WTC11 (cell line): Measurements from ENCODE around the gene PPIC. TPM values are rescaled to one million over a fixed set of nuclear protein-coding genes. Genes with fewer than 3 reads are reported as not detected.

Source experiments
- ATAC-seq: fragments of 200-7000 bp; cut with Tn5 transposase; 2 replicates; pipeline ENCODE4 v1.10.0; 2021; ENCODE audit warnings: mild to moderate bottlenecking, moderate library complexity
- CTCF ChIA-PET: fragments of 300-600 bp; sonication (Branson Sonifier 250); formaldehyde crosslinking; loops from one replicate; lab custom pipeline; 2021; ENCODE audit warnings: antibody characterized with exemption; lab: Charles Lee
- POLR2A ChIA-PET: fragments of 350-600 bp; sonication (Branson Sonifier 250); formaldehyde crosslinking; loops from one replicate; lab custom pipeline; 2021; ENCODE audit warnings: antibody characterized with exemption; lab: Charles Lee
- DNase-seq: peaks from one replicate; pipeline ENCODE4 v3.0.0; 2021; ENCODE audit warnings: low spot score
- H3K27ac Mint-ChIP-seq: 2 replicates; pipeline ENCODE4 v1.8.0; 2021; ENCODE audit warnings: mixed read lengths
- H3K27me3 Mint-ChIP-seq: 2 replicates; pipeline ENCODE4 v1.8.0; 2021; ENCODE audit warnings: low read depth, mild to moderate bottlenecking, moderate library complexity, mixed read lengths
- H3K36me3 Mint-ChIP-seq: 2 replicates; pipeline ENCODE4 v1.8.0; 2021; ENCODE audit warnings: mixed read lengths
- H3K4me1 Mint-ChIP-seq: 2 replicates; pipeline ENCODE4 v1.8.0; 2022; ENCODE audit warnings: mixed read lengths
- H3K4me3 Mint-ChIP-seq: 2 replicates; pipeline ENCODE4 v1.8.0; 2021; ENCODE audit warnings: mild to moderate bottlenecking, moderate library complexity, mixed read lengths
- H3K9me3 Mint-ChIP-seq: 2 replicates; pipeline ENCODE4 v1.8.0; 2021; ENCODE audit warnings: mixed read lengths
- AR ChIP-seq: fragments of 250-450 bp; sonication (Bioruptor Pico); IDR thresholded peaks from 2 replicates; pipeline ENCODE4 v1.9.0; 2021; ENCODE audit warnings: mild to moderate bottlenecking
- ARID4B ChIP-seq: sonication (generic); formaldehyde crosslinking; IDR thresholded peaks from 2 replicates; pipeline ENCODE4 v1.8.0; 2023; ENCODE audit warnings: missing genetic modification reagents, mild to moderate bottlenecking, borderline replicate concordance
- CBFB ChIP-seq: sonication (generic); formaldehyde crosslinking; IDR thresholded peaks from 2 replicates; pipeline ENCODE4 v1.8.1; 2022; ENCODE audit warnings: mild to moderate bottlenecking, low read depth, missing genetic modification reagents
- CREM ChIP-seq: sonication (generic); formaldehyde crosslinking; IDR thresholded peaks from 2 replicates; pipeline ENCODE4 v1.8.1; 2022; ENCODE audit warnings: mild to moderate bottlenecking, missing genetic modification reagents, moderate library complexity
- E2F5 ChIP-seq: sonication (generic); formaldehyde crosslinking; IDR thresholded peaks from 2 replicates; pipeline ENCODE4 v1.8.1; 2022; ENCODE audit warnings: mild to moderate bottlenecking, moderate library complexity, missing genetic modification reagents
- ELF4 ChIP-seq: sonication (generic); formaldehyde crosslinking; IDR thresholded peaks from 2 replicates; pipeline ENCODE4 v1.8.1; 2022; ENCODE audit warnings: low read depth, mild to moderate bottlenecking, moderate library complexity, missing genetic modification reagents
- FOXK1 ChIP-seq: sonication (generic); formaldehyde crosslinking; IDR thresholded peaks from 2 replicates; pipeline ENCODE4 v1.8.0; 2022; ENCODE audit warnings: mild to moderate bottlenecking, moderate library complexity, missing genetic modification reagents
- IRF2 ChIP-seq: sonication (generic); formaldehyde crosslinking; IDR thresholded peaks from 2 replicates; pipeline ENCODE4 v1.8.0; 2022; ENCODE audit warnings: low read depth, missing genetic modification reagents, borderline replicate concordance
- MLX ChIP-seq: sonication (generic); formaldehyde crosslinking; IDR thresholded peaks from 2 replicates; pipeline ENCODE4 v1.8.1; 2023; ENCODE audit warnings: mild to moderate bottlenecking, missing genetic modification reagents, moderate library complexity
- NR1H2 ChIP-seq: sonication (generic); formaldehyde crosslinking; IDR thresholded peaks from 2 replicates; pipeline ENCODE4 v1.9.0; 2021; ENCODE audit warnings: mild to moderate bottlenecking, moderate library complexity, missing genetic modification reagents
- OVOL2 ChIP-seq: fragments of 250-450 bp; sonication (Bioruptor Pico); IDR thresholded peaks from 2 replicates; pipeline ENCODE4 v1.9.0; 2021; ENCODE audit warnings: mild to moderate bottlenecking, borderline replicate concordance
- PREB ChIP-seq: sonication (generic); formaldehyde crosslinking; IDR thresholded peaks from 2 replicates; pipeline ENCODE4 v1.8.1; 2022; ENCODE audit warnings: mild to moderate bottlenecking, missing genetic modification reagents, moderate library complexity, borderline replicate concordance
- SP1 ChIP-seq: sonication (generic); formaldehyde crosslinking; conservative IDR thresholded peaks from 2 replicates; pipeline ENCODE4 v1.8.1; 2022; ENCODE audit warnings: missing genetic modification reagents
- TCF7 ChIP-seq: sonication (generic); formaldehyde crosslinking; IDR thresholded peaks from 2 replicates; pipeline ENCODE4 v1.8.0; 2022; ENCODE audit warnings: mild to moderate bottlenecking, low read depth, missing genetic modification reagents, moderate library complexity
- USF2 ChIP-seq: sonication (generic); formaldehyde crosslinking; IDR thresholded peaks from 2 replicates; pipeline ENCODE4 v1.8.1; 2023; ENCODE audit warnings: mild to moderate bottlenecking, missing genetic modification reagents, moderate library complexity
- ZBTB43 ChIP-seq: sonication (generic); formaldehyde crosslinking; IDR thresholded peaks from 2 replicates; pipeline ENCODE4 v1.8.1; 2023; ENCODE audit warnings: mild to moderate bottlenecking, missing genetic modification reagents
- ZNF232 ChIP-seq: sonication (generic); formaldehyde crosslinking; IDR thresholded peaks from 2 replicates; pipeline ENCODE4 v1.8.0; 2022; ENCODE audit warnings: mild to moderate bottlenecking, missing genetic modification reagents
- ZNF263 ChIP-seq: sonication (generic); formaldehyde crosslinking; IDR thresholded peaks from 2 replicates; pipeline ENCODE4 v1.8.1; 2022; ENCODE audit warnings: low read depth, mild to moderate bottlenecking, moderate library complexity, missing genetic modification reagents
- ZNF281 ChIP-seq: sonication (generic); formaldehyde crosslinking; IDR thresholded peaks from 2 replicates; pipeline ENCODE4 v1.8.0; 2023; ENCODE audit warnings: mild to moderate bottlenecking, missing genetic modification reagents
- ZNF317 ChIP-seq: sonication (generic); formaldehyde crosslinking; IDR thresholded peaks from 2 replicates; pipeline ENCODE4 v1.8.1; 2023; ENCODE audit warnings: low read depth, mild to moderate bottlenecking, moderate library complexity, missing genetic modification reagents, borderline replicate concordance
- total RNA-seq: library from RNA; stranded (reverse); gene quantifications from 3 replicates; pipeline ENCODE4 v1.2.3, GENCODE V29; 2021

Gene PPIC
- total RNA-seq, 1 experiment from 2014 or later: 12.4 TPM

- CTCF ChIA-PET: interaction anchor here (0.7 to 1.3 kb wide), 4 partner anchors 58 to 519 kb away, joined by 4 to 5 read pairs (median 4); no protein-coding TSS in a partner anchor
- peaks cover 52% of the 10 kb centered on the region for H3K27me3 Mint-ChIP-seq
- POLR2A ChIA-PET: interaction anchor here (1.0 kb wide), 1 partner anchor 388 kb away, joined by 3 read pairs; the partner anchor contains the start of gene CEP120
- peak; percentile 36 for ATAC-seq
- DNase-seq: peak; percentile 64
- no peaks in the 10 kb centered on the region for H3K9me3 Mint-ChIP-seq
- peak overlapping the region; percentile 85 for H3K4me3 Mint-ChIP-seq
- H3K27ac Mint-ChIP-seq: peak overlapping the region; percentile 32
- no peaks in the 10 kb centered on the region for H3K36me3 Mint-ChIP-seq
- peaks cover 47% of the 10 kb centered on the region for H3K4me1 Mint-ChIP-seq
- no peak for TF ChIP-seq OVOL2 (CRISPR knock-in tag)
- no peak for TF ChIP-seq AR (CRISPR knock-in tag)
- TF ChIP-seq TCF7 (CRISPR knock-in tag): no peak
- TF ChIP-seq NR1H2: no peak
- TF ChIP-seq ELF4 (CRISPR knock-in tag): no peak
- TF ChIP-seq SP1 (CRISPR knock-in tag): 0 out of 2 replicates have a peak, but pooled peaks have one; percentile 16
- no peak for TF ChIP-seq E2F5 (CRISPR knock-in tag)
- TF ChIP-seq FOXK1: peak; percentile 62; the same call in 1 of the 2 replicates
- TF ChIP-seq CREM (CRISPR knock-in tag): no peak
- TF ChIP-seq ZNF232: no peak
- TF ChIP-seq ARID4B (CRISPR knock-in tag): no peak
- TF ChIP-seq USF2 (CRISPR knock-in tag): no peak
- TF ChIP-seq MLX: no peak
- TF ChIP-seq IRF2 (CRISPR knock-in tag): no peak
- TF ChIP-seq CBFB: no peak
- TF ChIP-seq PREB (CRISPR knock-in tag): no peak
- TF ChIP-seq ZBTB43 (CRISPR knock-in tag): 0 out of 2 replicates have a peak, but pooled peaks have one; percentile 27
- 0 out of 2 replicates have a peak, but pooled peaks have one; percentile 28 for TF ChIP-seq ZNF281 (CRISPR knock-in tag)
- no peak for TF ChIP-seq ZNF317
- TF ChIP-seq ZNF263 (CRISPR knock-in tag): peak; percentile 57; the same call in 1 of the 2 replicates
Observed at GRCh38 chr5:123035360-123035917, 1.1 kb downstream of the PPIC start.
